ENCODE results near the gene MKLN1.
"Not testable (repeated sequence)": the region's sequence is repeated elsewhere in the genome, so short reads cannot be mapped to it uniquely, and the experiment has no call there.

MKLN1 gene

GRCh38 chr7:131462715-131463114, 135.0 kb downstream of the MKLN1 start:
- not testable (repeated sequence) for DNase-seq (ENCODE audit: low read depth in 2 of 2)

GRCh38 chr7:131466735-131467365, 139.2 kb downstream of the MKLN1 start:
- DNase-seq (ENCODE audit: low read depth in 2 of 2) = no peak

- DNase-seq (ENCODE audit: low read depth in 2 of 2) = no peak
These were observed 140.1 kb downstream of the MKLN1 start for GRCh38 chr7:131467788-131468187.

- no peak for DNase-seq (ENCODE audit: low read depth in 2 of 2)
These were observed 143.8 kb downstream of the MKLN1 start for GRCh38 chr7:131471250-131472004.

GRCh38 chr7:131476740-131477139, 149.1 kb downstream of the MKLN1 start:
- no peak for DNase-seq (ENCODE audit: low read depth in 2 of 2)

GRCh38 chr7:131480384-131481315, 153.0 kb downstream of the MKLN1 start:
- no peak for DNase-seq (ENCODE audit: low read depth in 2 of 2)

GRCh38 chr7:131482800-131483199, 155.1 kb downstream of the MKLN1 start:
- no peak for DNase-seq (ENCODE audit: low read depth in 2 of 2)

- no peak for DNase-seq (ENCODE audit: low read depth in 2 of 2)
These were observed 155.9 kb downstream of the MKLN1 start for GRCh38 chr7:131483586-131483985.

- no peak for DNase-seq (ENCODE audit: low read depth in 2 of 2)
These were observed 158.7 kb downstream of the MKLN1 start for GRCh38 chr7:131486346-131486745.

GRCh38 chr7:131487217-131487616, 159.5 kb downstream of the MKLN1 start:
- no peak for DNase-seq (ENCODE audit: low read depth in 2 of 2)

- DNase-seq (ENCODE audit: low read depth in 2 of 2) = no peak
These were observed 160.7 kb downstream of the MKLN1 start for GRCh38 chr7:131488361-131488760.

- no peak for DNase-seq (ENCODE audit: low read depth in 2 of 2)
These were observed 161.5 kb downstream of the MKLN1 start for GRCh38 chr7:131489196-131489595.

- no peak for DNase-seq (ENCODE audit: low read depth in 2 of 2)
These were observed 162.2 kb downstream of the MKLN1 start for GRCh38 chr7:131489881-131490280.

- no peak for DNase-seq (ENCODE audit: low read depth in 2 of 2)
These were observed 165.4 kb downstream of the MKLN1 start for GRCh38 chr7:131493081-131493480.

GRCh38 chr7:131493581-131493980, 165.9 kb downstream of the MKLN1 start:
- DNase-seq (ENCODE audit: low read depth in 2 of 2) = no peak

- no peak for DNase-seq (ENCODE audit: low read depth in 2 of 2)
These were observed 166.5 kb downstream of the MKLN1 start for GRCh38 chr7:131494182-131494581.

GRCh38 chr7:131495669-131496498, 168.2 kb downstream of the MKLN1 start:
- no peak for DNase-seq (ENCODE audit: low read depth in 2 of 2)

GRCh38 chr7:131497454-131497853, 169.8 kb downstream of the MKLN1 start:
- DNase-seq (ENCODE audit: low read depth in 2 of 2) = no peak

- DNase-seq (ENCODE audit: low read depth in 2 of 2) = no peak
These were observed 170.7 kb downstream of the MKLN1 start for GRCh38 chr7:131498237-131498885.

- DNase-seq (ENCODE audit: low read depth in 2 of 2) = no peak
These were observed 172.1 kb downstream of the MKLN1 start for GRCh38 chr7:131499801-131500200.

GRCh38 chr7:131500357-131500756, 172.7 kb downstream of the MKLN1 start:
- DNase-seq (ENCODE audit: low read depth in 2 of 2) = no peak

Data from stimulated activated CD4-positive, alpha-beta T cell treated with anti-CD3 and anti-CD28 coated beads, Interleukin-1b, Interleukin-23, amount 100 ng/mL, for 4 hours (primary cell).